Tongue (tissue), 2 donors: ENCODE results near the gene MLC1. TPM values are rescaled to one million over a fixed set of nuclear protein-coding genes. Genes with fewer than 3 reads are reported as not detected.

Experiments
- DNase-seq: peaks from one replicate; pipeline ENCODE4 v3.0.0-alpha.2; 2015
- total RNA-seq: library from RNA; depleted of rRNA; stranded (reverse); fragments of >200 nt; gene quantifications from one replicate; pipeline ENCODE4 v1.2.3, GENCODE V29; 2014

MLC1 gene
- total RNA-seq, 1 donor from 2014 or later, result 0.21 TPM

GRCh38 chr22:50076646-50077535, 8.3 kb downstream of the MLC1 start:
- no peak for DNase-seq

DNA sequence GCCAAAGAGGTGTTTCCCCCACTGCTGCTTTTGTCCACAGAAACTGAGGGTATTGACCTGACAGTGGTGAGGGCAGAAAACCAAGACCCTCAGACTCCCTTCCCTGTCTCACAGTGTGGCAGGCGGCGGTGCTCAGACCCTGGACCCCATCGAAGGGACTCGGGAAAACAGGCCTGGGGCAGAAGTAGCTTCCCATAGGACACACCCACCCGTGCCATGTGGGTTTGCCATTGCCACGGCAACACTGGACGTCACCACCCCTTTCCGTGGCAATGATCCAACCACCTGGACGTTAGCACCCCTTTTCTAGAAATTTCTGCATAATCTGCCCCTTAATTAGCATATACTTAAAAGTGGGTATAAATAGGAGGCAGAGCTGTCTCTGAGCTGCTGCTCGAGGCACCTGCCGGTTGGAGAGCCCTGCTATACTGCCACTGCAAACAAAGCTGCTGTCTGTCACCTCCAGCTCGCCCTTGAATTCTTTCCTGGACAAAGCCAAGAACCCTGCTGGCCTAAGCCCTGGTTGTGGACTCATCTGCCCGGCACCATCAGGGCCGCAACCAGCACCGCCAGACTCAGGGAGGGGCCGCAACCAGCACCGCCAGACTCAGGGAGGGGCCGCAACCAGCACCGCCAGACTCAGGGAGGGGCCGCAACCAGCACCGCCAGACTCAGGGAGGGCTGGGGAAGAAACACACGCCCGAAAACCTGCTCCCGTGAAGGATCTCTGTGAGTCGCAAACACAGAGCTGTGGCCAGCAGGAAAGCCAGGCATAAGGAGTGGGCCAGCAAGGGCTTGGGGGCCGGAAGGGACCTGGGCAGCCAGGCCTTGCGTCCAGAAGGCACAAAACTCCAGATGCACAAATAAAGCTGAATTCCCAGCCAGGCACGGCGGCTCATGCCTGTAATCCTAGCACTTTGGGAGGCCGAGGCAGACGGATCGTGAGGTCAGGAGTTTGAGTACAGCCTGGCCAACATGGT, 10.4 kb downstream of the MLC1 start:
- DNase-seq, result peak; percentile 61

DNA sequence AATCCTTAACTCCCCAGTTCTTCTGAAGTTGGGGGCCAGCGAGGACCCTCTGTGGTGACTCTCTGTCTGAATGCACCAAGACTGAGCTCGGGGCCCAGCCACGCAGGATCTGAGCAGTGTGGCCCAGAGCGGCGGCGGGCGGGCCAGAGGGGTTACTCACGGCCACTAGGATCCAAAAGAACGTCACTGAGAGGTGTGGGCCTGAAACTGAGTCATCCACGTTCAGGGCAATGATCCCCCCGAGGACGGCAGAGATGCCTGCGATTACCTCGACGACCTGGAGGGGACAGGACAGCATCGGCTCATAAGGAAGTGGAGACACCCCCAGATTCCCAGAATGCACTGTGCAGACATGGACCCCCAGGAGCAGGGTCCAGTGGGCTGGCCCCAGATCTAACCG, 11.2 kb downstream of the MLC1 start:
- DNase-seq, result no peak

- DNase-seq, result no peak
Observed at GRCh38 chr22:50072714-50073538, 12.3 kb downstream of the MLC1 start.

DNA sequence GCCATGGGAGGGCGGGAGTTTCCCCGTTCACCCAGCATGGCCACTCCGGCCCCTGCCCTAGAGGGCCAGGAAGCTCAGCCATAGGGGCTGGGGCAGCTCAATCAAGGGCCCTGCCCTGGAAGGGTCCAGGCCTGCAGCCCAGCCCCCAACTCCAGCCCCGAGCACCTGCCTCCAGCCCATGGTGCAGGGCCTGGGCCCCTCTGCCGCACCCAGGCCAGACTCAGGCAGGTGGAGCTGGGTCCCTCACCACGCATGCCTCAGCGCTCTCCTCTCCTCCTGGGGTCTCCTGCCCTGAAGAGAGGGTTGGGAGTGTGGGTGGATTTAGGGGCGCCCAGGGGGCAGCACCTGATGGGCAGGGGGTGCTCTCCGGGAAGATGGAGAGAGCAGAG, 13.1 kb downstream of the MLC1 start:
- DNase-seq, result no peak

DNA sequence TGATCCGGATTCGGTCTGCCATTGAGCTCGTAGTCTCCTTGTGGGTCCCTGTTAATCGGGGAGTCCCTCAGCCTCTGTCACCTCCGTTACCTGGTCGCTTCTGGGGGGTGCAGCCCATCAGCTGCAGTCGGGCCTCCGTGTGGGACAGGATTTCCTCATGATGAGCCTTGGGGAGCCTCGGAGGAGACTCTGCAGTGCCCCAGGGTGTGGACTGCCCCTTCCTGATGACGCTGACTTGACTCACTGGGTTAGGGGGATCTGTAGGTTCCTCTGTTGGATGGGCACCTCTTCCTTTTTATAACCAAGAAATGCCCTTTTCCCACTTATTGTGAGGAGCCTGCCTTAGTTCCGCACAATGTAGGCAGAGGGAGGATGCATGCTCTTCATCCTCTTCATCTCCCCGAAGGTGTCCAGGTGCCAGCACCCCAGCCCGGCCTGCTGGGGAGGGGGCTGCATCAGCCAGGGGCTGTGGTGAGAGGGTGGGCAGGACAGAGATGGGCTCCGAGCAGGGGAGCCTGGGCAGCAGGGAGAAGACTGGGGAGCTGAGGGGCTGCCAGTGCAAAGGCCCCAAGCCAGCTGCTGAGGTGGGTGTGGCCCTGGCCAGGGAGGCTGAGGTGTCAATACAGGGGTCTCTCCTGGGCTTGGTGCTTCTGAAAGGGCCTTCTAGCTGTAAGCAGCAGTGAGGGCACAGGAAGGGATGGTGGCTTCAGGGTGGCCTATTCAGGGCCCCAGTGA, 13.6 kb downstream of the MLC1 start:
- DNase-seq, result no peak

DNA sequence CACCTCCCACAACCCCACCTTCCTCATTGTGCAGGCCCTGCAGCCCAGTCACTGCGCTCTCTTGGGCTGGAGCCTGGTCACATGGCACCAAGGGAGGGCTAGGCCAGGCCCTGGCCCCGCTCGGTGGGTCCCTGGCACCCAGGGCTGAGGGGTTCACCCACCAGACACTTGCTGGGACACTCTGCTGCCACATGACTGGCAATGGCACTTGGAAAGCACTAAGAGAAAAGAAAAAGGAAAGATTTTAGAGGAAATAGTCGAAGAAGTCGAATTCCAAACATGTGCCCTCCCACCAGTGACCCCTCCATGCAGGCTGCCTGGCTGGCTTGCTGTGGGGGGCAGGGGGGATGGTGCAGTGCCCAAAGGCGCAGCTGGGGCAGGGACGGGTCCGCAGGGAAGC, 14.9 kb downstream of the MLC1 start:
- DNase-seq, result no peak

GRCh38 chr22:50068096-50068495, 17.1 kb downstream of the MLC1 start:
- no peak for DNase-seq

- DNase-seq, result no peak
Observed at GRCh38 chr22:50067244-50067643, 18.0 kb downstream of the MLC1 start.

DNA sequence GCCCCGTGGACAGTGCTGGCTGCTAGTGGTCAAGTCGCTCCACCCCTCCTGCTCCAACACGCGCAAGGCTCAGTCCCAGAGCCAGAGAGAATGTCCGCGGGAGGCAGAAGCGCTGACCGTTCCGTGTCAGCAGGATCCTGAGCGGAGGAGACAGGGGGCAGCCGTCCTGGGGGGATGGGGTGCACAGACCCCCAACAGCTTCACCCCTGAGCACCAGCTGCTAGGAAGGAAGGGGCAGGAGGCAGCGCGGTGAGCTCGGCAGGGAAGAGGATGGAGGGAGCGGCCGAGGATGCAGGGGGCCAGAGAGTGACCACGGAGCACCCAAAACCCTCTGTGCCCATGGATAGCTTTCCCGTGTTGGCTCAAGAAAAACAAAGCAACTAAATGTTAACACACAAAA, 20.8 kb downstream of the MLC1 start:
- no peak for DNase-seq

GRCh38 chr22:50063589-50064393, 21.4 kb downstream of the MLC1 start:
- no peak for DNase-seq

DNA sequence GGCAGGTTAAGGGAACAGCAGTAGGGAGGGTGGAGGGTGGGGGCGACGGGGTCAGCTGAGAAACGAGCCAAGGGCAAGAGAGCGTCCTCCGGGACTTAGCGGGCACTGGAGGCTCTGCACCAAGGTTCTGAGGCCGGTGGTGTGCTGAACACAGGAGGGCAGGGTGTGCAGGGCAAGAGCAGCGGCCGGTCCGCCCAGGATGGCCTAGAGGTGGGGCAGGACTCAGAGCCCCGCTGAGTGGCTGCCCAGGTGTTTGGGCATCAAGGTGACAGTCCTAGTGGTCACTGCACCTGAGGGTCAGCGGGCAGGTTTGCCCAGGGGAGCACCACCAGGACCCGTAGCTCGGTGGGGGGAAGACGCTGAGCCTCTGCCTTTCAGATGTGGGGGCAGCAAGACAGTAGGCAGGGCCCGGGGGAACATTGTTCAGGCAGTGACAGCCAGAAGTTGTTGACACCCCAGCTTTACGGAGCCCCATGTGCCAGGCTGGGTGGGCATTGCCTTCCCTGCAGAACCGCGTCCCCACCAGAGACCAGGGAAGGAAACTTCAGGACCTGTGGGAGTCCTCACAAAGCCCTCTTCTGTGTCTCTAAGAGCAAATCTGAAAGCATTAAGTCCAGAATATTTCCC, 22.6 kb downstream of the MLC1 start:
- no peak for DNase-seq

- peak; percentile 24 for DNase-seq
Observed at GRCh38 chr22:50061824-50062355, 23.3 kb downstream of the MLC1 start.

DNA sequence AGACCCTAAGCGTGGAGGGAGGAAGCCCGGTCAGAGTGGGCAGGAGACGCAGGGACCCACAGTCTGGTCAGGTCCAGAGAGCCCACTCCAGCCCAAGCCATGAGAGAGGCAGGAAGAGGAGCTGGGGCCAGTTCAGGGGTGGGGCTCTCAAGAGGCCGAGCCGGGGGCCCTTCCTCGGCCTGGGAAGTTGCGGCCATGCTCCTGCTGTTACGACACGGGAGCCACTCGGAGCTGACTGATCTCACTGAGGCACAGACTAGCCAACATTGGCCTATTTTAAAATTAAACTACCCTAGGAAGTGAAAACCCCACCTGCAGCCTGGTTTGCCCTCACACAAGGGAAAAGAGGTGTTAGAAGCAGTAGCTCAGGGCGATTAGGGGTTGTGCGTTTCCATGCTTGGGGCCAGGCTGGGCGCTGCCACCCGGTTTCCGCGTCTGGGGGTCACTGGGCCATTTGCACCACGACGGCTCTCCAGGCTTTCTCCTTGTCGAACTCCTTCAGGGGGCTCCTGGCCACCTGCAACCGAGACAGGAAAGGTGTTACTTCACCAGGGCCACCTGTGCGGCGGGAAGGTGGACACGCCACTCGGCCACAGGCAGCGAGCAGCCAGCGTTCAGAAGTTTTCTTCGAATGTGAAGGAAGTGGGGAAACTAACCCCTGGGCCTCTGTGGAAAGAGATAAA, 23.9 kb downstream of the MLC1 start:
- no peak for DNase-seq

- DNase-seq, result no peak
Observed at GRCh38 chr22:50060441-50061140, 24.6 kb downstream of the MLC1 start.

DNA sequence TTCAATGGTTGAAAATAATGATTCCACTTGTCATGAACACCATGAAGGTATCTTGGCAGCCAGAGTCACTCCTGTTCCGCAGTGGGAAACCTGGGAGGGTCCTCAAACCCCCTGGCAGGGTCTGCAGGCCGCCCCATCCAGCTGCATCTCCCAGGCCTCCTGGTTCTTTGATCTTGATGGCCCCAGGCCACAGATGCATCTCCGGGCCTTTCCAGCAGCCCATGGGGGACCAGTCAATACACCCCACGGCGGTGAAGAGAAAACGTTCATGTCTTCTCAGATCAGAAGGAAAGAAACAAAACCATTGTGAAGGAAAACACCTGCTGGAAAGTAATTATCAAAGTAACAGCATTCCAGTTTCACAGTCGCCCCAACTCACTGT, 25.4 kb downstream of the MLC1 start:
- DNase-seq, result no peak

DNA sequence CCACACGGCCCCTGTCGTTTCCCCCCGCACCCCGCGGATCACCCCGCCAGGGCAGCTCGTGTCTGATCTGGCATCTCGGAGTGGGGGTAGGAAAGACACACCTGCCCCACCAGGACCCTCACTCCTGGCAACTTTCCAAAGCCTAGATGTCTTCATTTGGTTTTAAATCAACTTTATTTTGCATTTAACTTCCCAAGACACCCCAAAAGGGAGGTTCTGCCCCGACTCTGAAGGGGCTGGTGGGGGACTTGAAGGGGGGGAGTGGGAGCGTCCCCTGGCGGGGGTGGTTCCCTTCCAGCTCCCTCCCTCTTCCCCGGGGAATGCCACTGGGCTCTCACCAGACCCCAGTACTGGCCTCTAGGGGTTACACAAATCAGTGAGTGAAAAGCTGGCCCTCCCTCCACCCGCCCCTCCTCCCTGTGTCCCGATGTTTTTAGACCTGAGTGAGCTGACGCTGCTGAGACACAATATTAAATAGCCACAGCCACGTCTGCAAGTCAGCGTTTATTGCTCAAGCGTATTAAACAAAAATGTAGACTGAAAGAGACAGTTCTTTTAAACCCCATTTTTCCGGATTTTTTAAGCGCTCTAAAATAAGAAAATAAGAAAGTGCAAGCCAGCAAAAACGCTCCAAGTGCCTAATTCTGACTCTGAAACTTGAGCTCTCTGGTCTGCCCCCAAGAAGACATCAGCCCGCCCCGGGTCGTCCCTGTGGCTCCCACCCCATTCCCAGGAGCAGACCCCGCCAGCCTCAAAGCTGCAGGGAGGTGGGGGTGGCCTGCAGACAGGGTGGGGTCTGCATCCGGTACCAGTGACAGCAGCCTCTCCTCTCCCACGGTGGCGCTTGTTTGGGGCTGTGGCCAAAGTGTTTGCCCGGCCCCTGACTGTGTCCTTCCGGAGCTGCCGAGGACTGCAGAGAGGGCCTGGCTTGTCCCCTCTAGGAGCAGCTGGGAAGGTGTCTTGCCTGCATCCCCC, 26.0 kb downstream of the MLC1 start:
- peak; percentile 28 for DNase-seq
